GM20431 (cell line): ENCODE measurements around the gene PIK3R4.

Source experiments
- in situ Hi-C: fragments of 300-500 bp; cut with MseI, MboI; formaldehyde crosslinking; loops from one replicate; pipeline ENCODE4 v1.15.0; 2020; ENCODE audit warnings: low sequenced_read_pairs; ENCODE audit not compliant: unreplicated experiment

Gene PIK3R4

DNA sequence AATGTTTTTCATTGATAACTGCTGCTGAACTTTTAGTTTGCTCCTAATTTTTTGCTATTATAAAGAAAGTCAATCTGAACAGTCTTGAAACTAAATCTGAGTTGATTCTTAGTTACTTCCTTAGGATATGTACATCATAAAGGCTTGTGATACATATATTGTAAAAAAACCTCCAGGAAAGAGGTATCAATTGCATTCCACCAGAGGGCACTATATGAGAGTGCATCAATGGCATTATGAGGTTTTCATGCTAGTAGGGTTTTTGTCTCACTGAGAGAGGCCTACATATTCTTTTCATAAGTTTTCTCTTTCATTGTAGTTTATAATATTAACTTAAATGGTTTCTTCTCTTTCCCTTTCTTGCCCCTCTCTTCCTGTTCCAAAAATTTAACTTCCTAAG, 46.9 kb downstream of the PIK3R4 start:
- in situ Hi-C loops = no loop called here

GRCh38 chr3:130693314-130693713, 53.3 kb downstream of the PIK3R4 start:
- in situ Hi-C loops = no loop called here

DNA sequence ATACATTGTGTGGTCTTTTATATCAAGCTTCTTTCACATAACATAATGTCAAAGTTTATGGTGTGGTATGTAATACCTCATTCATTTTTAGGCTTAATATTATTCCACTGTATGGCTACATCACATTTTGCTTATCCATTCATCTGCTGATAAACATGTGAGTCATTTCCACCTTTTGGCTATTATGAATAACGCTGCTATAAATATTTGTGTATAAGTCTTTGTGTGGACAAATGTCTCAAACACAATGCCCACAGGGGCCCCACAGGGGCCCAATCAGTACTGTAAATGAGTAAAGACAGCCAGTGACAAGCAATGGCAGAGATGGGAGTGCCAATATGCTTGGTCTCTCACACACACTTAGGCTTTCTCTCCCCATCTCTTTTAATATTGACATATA, 54.2 kb downstream of the PIK3R4 start:
- in situ Hi-C loops = no loop called here

DNA sequence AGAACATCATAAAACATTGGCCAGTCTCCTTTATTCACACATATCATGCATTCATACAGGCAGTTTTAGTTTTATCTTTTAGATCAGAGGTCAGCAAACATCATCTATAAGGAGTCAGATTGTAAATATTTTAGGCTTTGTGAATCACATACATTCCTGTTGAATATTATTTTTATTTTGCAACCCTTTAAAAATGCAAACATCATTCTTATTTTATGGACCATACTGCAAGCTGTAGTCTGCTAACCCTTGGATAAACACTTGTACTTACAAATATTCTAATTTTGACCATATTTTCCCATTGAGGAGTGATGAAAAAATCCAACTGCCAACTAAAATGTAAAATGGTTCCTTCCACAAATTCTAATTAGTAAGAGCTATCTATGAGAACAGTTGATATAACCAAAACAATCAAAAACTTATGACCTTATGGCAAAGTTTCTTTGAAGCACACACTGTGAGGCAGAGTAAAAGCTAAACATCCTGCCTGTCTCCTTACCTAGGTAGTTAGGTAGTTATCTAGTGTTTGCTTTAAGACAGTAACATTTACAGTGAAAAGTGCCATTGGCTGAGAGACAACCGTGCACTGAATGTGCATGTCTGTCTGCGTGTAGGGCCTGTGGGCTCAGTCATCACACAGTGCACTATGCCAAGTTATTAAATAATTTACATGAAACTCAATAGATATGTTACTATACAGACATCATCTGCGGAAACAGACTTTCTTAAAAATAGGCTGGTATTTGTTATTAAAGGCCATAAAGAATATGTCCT, 57.7 kb downstream of the PIK3R4 start:
- in situ Hi-C loops = no loop called here

- in situ Hi-C loops = no loop called here
Observed at GRCh38 chr3:130688015-130688688, 58.5 kb downstream of the PIK3R4 start.

DNA sequence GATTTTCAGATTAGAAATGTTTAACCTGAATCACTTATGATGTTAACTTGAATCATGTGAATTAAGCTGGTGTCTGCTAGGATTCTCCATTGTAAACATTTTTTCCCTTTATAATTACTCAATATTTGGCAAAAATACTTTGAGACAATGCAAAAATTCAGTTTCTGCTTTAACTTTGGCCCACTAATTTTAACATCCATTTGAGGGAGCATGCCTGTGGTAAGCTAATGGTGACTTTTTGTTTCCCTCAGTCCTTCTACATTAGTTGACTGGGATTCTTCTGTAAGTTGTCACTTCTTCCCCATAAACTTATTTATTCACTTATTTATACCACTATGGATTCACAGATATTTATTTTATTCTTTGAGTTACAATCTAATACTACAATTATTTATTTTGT, 59.3 kb downstream of the PIK3R4 start:
- in situ Hi-C loops = no loop called here

- in situ Hi-C loops = no loop called here
Observed at GRCh38 chr3:130686833-130687232, 59.8 kb downstream of the PIK3R4 start.

- in situ Hi-C loops = no loop called here
Observed at GRCh38 chr3:130682131-130682530, 64.5 kb downstream of the PIK3R4 start.

- in situ Hi-C loops = no loop called here
Observed at GRCh38 chr3:130679218-130679617, 67.4 kb downstream of the PIK3R4 start.

GRCh38 chr3:130677343-130677742, 69.3 kb downstream of the PIK3R4 start:
- in situ Hi-C loops = no loop called here

- in situ Hi-C loops = no loop called here
Observed at GRCh38 chr3:130671545-130672312, 74.9 kb downstream of the PIK3R4 start.

GRCh38 chr3:130669740-130670139, 76.9 kb downstream of the PIK3R4 start:
- in situ Hi-C loops = no loop called here

- in situ Hi-C loops = no loop called here
Observed at GRCh38 chr3:130663092-130663491, 83.5 kb downstream of the PIK3R4 start.

DNA sequence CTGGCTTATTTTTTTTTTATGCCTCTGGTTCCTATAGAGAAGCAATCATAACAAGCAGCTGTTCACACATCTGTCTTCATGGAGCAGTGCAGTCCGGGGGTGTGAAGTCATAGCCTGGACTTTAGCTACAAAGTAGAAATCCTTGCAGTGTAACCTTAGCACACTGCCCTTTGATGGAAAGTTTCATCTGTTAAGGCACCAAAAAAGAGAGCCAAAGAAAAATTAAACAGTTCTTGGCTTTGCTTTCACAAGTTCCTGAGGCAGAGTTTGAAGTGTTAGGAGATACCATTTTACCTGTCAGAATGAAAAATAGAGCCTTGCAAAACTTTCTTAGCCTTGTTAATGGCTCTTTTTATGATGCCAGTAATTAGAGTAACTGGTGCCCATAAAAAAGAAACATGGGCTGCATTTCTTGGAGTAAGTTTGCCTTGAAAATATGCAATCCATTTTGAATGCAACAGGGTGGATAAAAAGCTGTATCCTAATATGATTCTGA, 84.1 kb downstream of the PIK3R4 start:
- in situ Hi-C loops = no loop called here

DNA sequence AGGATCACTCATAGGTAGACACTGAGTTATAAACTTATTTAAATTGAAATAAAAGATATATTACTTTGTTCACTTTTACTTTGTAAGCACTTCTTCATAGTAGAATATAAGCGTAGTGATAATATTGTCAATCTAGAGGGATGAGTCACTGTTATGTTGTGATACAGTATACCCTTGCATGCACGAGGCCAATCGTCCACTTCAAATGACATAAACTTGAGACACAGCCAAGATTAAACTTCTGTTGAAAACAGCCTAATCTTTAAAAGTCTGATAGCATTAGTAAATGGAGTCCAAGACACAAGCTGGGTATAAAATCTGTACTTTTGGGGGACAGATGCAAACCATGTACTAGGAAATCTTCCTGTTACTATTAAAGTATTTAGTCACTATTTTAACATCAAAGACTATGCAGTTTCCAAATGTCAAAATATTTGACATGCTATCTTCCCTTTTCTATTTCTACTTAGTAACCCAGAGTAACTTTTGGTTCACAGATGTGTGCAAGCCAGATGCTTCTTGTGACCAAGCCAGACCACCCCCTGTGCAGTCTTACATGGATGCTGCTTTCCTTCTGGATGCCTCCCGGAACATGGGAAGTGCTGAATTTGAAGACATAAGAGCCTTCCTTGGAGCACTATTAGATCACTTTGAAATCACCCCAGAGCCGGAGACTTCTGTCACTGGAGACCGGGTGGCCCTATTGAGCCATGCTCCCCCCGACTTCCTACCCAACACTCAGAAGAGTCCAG, 85.3 kb downstream of the PIK3R4 start:
- in situ Hi-C loops = no loop called here

- in situ Hi-C loops = no loop called here
Observed at GRCh38 chr3:130659911-130660310, 86.7 kb downstream of the PIK3R4 start.

GRCh38 chr3:130658678-130659077, 88.0 kb downstream of the PIK3R4 start:
- in situ Hi-C loops = no loop called here

DNA sequence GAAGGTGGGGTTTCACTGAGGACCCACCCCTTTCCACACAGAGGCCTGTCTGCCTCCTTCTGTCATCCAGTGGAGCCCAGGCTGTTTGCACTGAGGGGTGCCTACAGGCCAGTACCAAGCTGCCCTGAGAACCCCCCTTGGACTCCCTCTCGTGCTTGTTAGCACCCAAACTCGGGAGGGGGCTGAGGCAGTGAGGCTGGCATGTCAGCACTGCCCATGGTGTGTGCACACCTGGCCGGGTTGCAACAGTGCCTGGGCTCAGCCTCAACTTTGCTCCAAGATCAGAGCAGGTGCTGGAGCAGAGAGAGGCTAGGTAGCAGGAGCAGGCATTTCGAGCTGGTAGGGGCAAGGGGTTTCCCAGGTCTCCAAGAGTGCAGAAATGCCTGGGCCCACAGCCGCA, 90.0 kb downstream of the PIK3R4 start:
- in situ Hi-C loops = no loop called here

GRCh38 chr3:130654921-130655320, 91.7 kb downstream of the PIK3R4 start:
- in situ Hi-C loops = no loop called here

- in situ Hi-C loops = no loop called here
Observed at GRCh38 chr3:130654091-130654490, 92.5 kb downstream of the PIK3R4 start.
